GM23248 (cell line): ENCODE results near the gene RAB40A.
"Not testable (repeated sequence)": the region's sequence is repeated elsewhere in the genome, so short reads cannot be mapped to it uniquely, and the experiment has no call there.

Experiments
- EZH2 ChIP-seq: fragments of 200-600 bp; sonication (generic); IDR thresholded peaks from 2 replicates; pipeline ENCODE4 v1.6.1; 2018; ENCODE audit warnings: antibody characterized with exemption, mild to moderate bottlenecking; ENCODE audit not compliant: insufficient read depth, poor library complexity, severe bottlenecking
- EZH2phosphoT487 ChIP-seq: fragments of 200-600 bp; sonication (generic); IDR thresholded peaks from 2 replicates; pipeline ENCODE4 v1.6.1; 2018; ENCODE audit warnings: antibody characterized with exemption, moderate library complexity, mild to moderate bottlenecking, low read depth; ENCODE audit not compliant: insufficient read depth

DNA sequence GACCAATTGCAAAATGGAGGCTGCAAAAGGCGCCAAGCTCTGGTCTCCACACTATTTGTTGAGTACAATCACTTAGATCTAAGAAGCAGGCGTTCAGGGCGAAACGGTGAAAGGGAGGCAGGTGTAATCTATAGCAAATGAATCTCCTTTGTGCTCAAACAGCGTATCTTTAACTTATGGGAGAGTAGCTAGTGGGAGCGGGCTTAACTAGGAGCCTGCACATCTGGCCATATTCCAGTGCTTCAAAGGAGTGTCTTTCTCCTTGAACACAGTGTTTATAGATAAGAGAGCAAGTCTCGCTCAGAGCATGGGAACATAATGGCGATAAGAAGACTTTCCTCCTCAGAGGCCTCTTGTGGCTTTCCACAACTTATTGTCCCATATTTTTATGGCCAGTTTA, 49.3 kb downstream of the RAB40A start:
- TF ChIP-seq EZH2, EZH2phosphoT487: not testable (repeated sequence)
